Karpas-422 (cell line): ENCODE results near the gene STYX. TPM values are rescaled to one million over a fixed set of nuclear protein-coding genes. Genes with fewer than 3 reads are reported as not detected.

ENCODE experiments used
- DNase-seq: peaks from one replicate; pipeline ENCODE4 v3.0.0-alpha.2; 2015
- H2AFZ ChIP-seq: fragments of 200-600 bp; sonication (generic); 2 replicates; pipeline ENCODE4 v1.6.1; 2014; ENCODE audit warnings: antibody characterized with exemption, low read length, mixed read lengths
- H3K27ac ChIP-seq: fragments of 200-600 bp; sonication (generic); 2 replicates; pipeline ENCODE4 v1.5.1; 2014; ENCODE audit warnings: mild to moderate bottlenecking, low read length, moderate library complexity
- H3K27me3 ChIP-seq: fragments of 200-600 bp; sonication (generic); 2 replicates; pipeline ENCODE4 v1.6.1; 2014; ENCODE audit warnings: low read length, mixed read lengths
- H3K36me3 ChIP-seq: fragments of 200-600 bp; sonication (generic); 2 replicates; pipeline ENCODE4 v1.6.1; 2014; ENCODE audit warnings: low read length, mixed read lengths; ENCODE audit not compliant: insufficient read depth
- H3K4me1 ChIP-seq: fragments of 200-600 bp; sonication (generic); 2 replicates; pipeline ENCODE4 v1.6.1; 2014; ENCODE audit warnings: mild to moderate bottlenecking, low read length, mixed read lengths
- H3K4me2 ChIP-seq: fragments of 200-600 bp; sonication (generic); 2 replicates; pipeline ENCODE4 v1.6.1; 2014; ENCODE audit warnings: low read length, low read depth, mild to moderate bottlenecking; ENCODE audit not compliant: poor library complexity, severe bottlenecking
- H3K4me3 ChIP-seq: fragments of 200-600 bp; sonication (generic); 2 replicates; pipeline ENCODE4 v1.5.1; 2014; ENCODE audit warnings: mild to moderate bottlenecking, antibody characterized with exemption, low read length, mixed read lengths
- H3K79me2 ChIP-seq: fragments of 200-600 bp; sonication (generic); 2 replicates; pipeline ENCODE4 v1.6.1; 2014; ENCODE audit warnings: mild to moderate bottlenecking, low read length, mixed read lengths
- H3K9ac ChIP-seq: fragments of 200-600 bp; sonication (generic); 2 replicates; pipeline ENCODE4 v1.6.0; 2014; ENCODE audit warnings: low read length
- H3K9me2 ChIP-seq: fragments of 200-600 bp; sonication (generic), shearing (Covaris generic); replicated peaks from 2 replicates; pipeline ENCODE4 v1.6.0; 2014; ENCODE audit warnings: mild to moderate bottlenecking, low read length, moderate library complexity; ENCODE audit not compliant: insufficient read depth
- H3K9me3 ChIP-seq: fragments of 300-700, 200-600 bp; sonication (generic); 2 replicates; pipeline ENCODE4 v1.6.1; 2014; ENCODE audit warnings: low read length, mixed read lengths
- H4K20me1 ChIP-seq: fragments of 200-600 bp; sonication (generic); 2 replicates; pipeline ENCODE4 v1.6.1; 2014; ENCODE audit warnings: mild to moderate bottlenecking, antibody characterized with exemption, low read length, low read depth; ENCODE audit not compliant: insufficient read depth
- small RNA-seq: library from RNA; depleted of rRNA; stranded (forward); fragments of <200 nt; gene quantifications from one replicate; pipeline ENCODE3, GENCODE V24; 2014
- total RNA-seq: library from RNA; depleted of rRNA; stranded (reverse); fragments of >200 nt; shearing (Covaris generic); gene quantifications from 2 replicates; pipeline ENCODE4 v1.2.3, GENCODE V29; 2014; ENCODE audit warnings: low replicate concordance; rRNA removed

The STYX gene
- total RNA-seq, 1 experiment from 2014 or later: 40.5 TPM

DNA sequence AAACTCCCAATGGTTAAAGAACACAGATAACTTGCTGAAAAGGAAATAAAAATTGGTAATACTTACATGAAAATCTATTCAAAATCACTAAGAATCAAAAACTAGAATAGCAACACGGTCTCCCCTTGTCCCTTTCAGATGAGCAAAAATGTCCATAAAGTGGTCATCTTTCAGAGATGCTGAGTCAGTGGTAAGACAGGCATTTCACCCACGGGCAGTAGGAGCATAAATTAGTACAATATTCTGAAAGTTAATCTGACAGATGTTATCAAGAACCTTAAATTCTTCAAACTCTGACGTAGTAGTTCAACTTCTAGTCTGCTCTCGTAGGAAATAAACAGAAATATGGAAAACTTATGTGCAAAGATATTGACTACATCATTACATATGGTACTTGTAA is 94.5 kb downstream of the STYX start:
- H3K9me2 ChIP-seq: no peaks in the 10 kb centered on the region
- no peak overlapping the region for H3K27ac ChIP-seq
- H3K36me3 ChIP-seq: no peaks in the 10 kb centered on the region
- H3K27me3 ChIP-seq: no peaks in the 10 kb centered on the region
- H3K4me1 ChIP-seq: no peaks in the 10 kb centered on the region
- H4K20me1 ChIP-seq: no peaks in the 10 kb centered on the region
- H3K4me3 ChIP-seq: no peak overlapping the region
- no peaks in the 10 kb centered on the region for H3K79me2 ChIP-seq
- H3K9me3 ChIP-seq: no peaks in the 10 kb centered on the region
- DNase-seq: no peak
- H3K4me2 ChIP-seq: no peak overlapping the region
- H3K9ac ChIP-seq: no peak overlapping the region
- H2AFZ ChIP-seq: no peak overlapping the region

Small RNA genes within 50 kb of the gene (small RNA-seq; reads per million reads assigned to genes)
- gene AL139317.2: not detected

Other genes starting within 250 kb of the STYX start
- gene TXNDC16, start 177.7 kb upstream of the STYX start, total RNA-seq: 7.6 and 20.6 TPM in 2 replicates
- gene GPR137C, start 177.3 kb upstream of the STYX start, total RNA-seq: 0.22 and 0.26 TPM in 2 replicates
- gene ERO1A, start 34.6 kb upstream of the STYX start, total RNA-seq: 97.3 and 105 TPM in 2 replicates
- gene PSMC6, start 23.0 kb upstream of the STYX start, total RNA-seq: 123 and 132 TPM in 2 replicates
- gene GNPNAT1, start 61.4 kb downstream of the STYX start, total RNA-seq: 14.4 and 30.7 TPM in 2 replicates
- gene FERMT2, start 220.9 kb downstream of the STYX start, total RNA-seq: 0.07 and 0.34 TPM in 2 replicates